ENCODE measurements around the gene NRG3.

GRCh38 chr10:82420001-82420400 is 545.0 kb downstream of the NRG3 start:
- TF ChIP-seq CTCF (IDR thresholded peaks at IDR 0.05; ENCODE audit: insufficient read depth, low read length) (no peak), POLR2AphosphoS5 (IDR thresholded peaks at IDR 0.05; ENCODE audit: low read depth) (no peak)
